ENCODE data around the gene CHI3L1.

CHI3L1 gene

DNA sequence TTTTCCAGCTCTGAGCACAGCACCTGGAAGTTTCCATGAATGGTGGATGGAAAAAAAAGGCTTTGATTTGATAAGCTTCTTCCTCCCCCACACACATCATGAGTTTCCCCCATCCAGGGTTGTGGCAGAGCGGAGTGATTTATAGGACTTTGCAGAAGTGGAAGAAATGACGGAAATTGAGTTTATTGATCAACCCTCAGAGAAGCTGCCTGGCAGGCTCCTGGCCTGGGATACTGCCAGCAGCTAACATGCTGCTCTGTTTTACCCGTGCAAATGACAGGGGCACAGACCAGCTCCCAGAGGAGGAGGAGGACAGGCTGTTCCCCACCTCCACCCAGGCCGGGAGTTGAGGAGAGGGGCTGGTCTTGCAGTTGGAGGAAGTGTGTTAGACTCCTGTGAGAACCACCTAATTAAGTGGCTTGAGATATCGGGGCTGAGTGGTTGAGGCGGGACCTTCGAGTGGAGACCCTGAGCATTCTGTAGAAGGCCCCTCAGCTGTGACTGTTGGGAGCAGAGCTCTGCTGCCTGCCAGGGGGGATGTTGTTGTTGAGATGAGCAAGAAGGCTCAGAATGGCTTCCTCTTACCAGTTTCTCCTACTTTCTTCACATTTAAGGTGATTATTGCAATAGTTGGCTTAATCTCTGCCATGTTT lies 37.2 kb downstream of the CHI3L1 start:
- DNase-seq: peak; percentile 22

DNA sequence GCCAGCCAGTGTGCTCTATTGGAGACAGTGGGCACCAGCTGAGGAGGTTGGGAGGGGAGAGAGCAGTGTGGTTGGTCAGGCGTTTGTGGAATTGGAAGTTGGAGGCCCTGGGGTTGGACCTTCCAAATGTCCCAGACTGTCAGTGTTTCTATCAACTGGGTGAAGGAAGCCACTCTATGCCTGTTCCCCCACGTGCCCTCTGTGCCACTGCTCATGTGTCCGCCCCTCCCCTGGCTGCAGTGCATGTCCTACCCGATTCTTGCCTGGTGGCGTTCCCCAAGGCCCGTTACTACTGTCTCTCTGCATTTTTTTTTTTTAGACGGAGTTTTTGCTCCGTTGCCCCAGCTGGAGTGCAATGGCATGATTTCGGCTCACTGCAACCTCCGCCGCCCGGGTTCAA lies 37.9 kb downstream of the CHI3L1 start:
- no peak for DNase-seq

DNA sequence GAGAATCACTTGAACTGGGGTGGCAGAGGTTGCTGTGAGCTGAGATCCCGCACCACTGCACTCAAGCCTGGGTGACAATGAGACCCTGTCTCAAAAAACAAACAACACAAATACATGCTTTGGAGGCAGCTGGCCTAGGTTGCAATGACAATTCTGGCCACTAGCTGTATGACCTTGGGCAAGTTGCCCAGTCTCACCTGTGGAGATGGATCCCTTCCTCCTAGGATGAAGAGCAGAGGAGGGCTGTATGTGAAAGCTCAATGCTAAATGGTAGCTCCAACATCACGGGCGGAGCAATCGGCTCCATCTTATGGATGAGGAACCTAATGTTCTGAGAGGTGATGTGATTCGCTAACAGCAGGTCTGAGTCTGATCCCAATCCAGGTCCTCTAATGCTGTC lies 38.4 kb downstream of the CHI3L1 start:
- no peak for DNase-seq

DNA sequence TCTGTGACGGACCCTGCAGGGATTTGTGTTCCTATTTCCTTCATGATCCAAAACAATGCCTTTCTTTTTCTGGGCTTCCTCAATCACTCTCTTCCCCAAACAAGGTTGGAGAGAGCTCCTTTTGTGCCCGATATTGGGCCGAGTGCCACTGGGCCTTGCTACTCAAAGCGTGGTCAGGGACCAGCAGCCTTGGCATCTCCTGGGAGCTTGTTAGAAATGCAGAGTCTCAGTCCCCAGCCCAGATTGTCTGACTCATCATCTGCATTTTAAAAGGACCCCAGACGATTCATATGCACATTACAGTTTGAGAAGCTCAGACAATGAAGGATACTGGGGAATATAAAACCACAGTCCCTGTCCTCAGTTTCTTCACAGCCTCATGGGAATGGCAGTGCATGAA lies 39.1 kb downstream of the CHI3L1 start:
- no peak for DNase-seq

DNA sequence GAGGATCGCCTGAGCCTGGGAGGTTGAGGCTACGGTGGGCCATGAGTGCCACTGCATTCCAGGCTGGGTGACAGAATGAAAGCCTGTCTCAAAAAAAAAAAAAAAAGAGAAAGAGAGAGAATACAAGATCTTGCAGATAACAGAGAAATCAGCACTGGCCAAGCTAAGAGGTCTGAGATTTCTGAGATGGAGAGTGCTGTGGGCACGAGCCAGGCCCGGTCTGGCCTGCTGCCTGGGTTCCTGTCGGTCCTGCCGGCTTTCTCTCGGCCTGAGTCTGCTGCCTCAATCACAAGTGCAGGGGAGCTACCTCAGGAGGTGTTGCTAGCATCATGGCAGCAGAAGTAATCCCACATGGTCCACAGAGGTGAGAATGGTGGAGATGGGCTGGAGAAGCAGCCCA lies 40.0 kb downstream of the CHI3L1 start:
- no peak for DNase-seq

DNA sequence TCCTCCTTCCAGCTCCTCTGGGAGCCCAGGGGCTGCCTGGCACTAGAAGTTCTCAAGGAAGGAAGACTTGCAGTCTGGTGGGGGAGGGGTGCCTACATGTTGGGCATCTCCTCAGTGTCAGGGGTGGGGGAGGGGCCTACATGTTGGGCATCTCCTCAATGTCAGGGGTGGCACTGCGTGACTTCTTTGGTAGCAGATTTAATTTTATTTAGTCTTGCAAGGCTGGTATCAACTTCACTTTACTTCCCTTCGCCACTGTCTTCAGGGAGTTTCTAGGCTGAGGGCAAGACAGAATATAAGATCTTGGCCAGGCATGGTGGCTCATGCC lies 40.5 kb downstream of the CHI3L1 start:
- DNase-seq: no peak

DNA sequence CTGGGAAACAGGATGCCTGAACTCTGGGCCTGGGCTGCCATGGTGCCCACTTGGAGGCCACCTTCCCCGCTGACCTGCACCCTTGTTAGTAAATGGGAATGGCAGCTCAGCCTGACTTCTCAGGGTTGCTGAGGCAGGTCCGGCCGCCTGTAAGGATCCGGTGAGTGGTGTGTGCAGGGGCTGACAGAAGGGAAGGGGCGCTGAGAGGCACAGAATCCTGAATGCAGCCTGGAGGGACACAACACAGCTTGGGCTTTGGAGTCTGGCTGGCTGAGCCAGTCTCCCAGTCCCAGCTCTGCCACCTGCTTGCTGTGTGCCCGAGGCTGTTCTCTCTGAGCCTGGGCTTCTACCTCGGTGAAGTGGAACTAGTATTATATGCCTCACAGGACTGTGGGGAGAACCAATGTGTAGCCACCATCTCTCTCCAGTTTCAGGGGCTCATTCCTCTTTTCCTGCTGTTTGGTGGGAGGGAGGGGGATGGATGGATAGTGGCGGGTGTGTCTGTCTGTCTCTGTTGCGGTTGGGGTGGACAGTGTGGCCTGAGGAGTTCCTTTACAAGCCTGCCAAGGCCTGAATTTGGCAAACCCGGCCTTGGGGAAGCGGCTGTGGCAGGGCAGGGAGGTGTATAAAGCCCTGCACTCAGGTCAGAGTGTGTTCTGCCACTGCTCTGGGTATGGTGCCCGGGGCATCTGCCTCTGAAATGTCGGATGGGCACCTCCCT lies 41.0 kb downstream of the CHI3L1 start:
- no peak for DNase-seq

DNA sequence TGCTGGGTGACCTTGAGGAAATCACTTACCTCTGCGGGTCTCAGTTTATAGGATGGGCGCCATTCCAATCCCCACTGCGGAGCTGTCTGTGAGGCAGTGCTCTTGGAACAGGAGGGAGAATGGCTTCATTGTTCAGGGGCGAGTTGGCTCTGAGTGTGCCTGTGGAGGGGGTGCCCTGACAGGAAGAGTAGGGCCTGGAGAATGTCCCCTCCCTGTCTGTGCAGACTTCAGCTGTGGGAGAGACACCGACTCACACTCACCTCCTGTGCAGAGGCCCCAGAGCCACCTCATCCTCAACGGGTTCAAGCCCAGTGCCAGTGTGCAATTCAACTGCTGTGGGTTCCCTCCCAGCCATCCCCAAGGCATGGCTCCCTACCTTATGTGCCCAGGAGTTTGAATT lies 41.8 kb downstream of the CHI3L1 start:
- no peak for DNase-seq

DNA sequence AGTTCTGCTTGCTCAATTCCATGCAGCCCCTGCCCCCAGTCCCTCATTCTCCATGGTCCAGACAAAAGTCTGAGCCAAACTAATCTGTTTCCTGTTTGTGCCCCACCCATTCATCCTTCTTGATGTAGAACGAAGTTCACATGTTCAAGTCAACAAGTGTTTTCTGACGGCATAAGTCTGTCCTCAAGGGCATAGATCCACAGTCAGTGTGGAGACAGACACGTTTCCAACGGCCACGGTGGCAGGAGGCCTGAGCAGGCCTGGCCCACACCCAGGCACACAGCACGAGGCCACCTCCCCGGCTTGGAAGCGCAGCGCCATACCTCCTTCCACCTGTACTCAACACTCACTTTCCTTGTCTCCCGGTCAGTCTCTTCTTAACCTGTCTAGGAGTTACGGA lies 42.9 kb downstream of the CHI3L1 start:
- no peak for DNase-seq

DNA sequence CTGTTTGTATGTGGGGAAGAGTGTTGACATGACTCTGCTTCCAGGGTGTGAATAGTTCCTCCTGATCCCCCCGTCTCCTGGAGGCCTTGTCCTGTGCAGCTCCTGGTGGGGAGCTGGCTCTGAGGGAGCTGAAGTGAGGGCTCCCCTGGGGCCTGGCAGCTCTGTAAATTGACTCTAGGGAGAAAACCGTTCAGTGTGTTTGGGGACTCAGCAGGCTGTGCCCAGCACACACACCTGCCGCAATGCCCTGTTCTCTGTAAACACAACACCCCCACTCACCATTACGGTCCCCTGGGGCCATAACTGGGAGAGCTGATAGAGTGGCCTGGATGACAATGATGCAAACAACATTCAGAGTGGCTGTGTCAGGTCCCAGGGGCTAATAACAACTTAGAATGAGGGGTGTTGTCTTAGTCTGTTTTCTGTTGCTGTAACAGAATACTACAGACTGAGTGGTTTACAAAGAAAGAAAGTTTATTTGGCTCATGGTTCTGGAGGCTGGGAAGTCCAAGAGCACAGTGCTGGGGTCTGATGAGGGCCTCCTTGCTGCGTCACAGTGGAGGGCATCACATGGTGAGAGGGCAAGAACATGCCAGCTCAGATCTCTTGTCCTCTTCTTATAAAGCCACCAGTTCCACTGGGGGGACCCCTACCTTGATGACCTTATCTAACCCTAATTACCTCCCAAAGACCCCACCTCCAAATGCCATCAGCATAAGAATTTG lies 43.7 kb downstream of the CHI3L1 start:
- DNase-seq: no peak

DNA sequence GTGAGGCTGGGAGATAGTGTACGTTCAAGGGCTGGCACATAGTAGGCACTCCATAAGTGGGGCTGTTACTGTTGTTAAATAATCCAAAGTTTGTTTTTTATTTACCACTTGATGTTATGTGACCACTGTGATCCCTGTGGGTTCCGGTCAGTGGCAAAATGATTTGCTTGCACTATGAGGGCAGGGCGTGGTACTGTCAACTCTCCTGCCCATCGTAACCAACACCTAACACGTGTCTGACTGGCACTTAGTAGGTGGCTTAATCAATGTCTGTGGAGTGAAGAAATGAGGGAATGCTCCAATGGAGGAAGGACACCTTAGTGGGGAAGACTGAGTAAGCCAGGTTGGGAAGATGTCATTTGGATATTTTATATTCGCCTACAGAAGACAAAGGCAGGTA lies 44.4 kb downstream of the CHI3L1 start:
- no peak for DNase-seq

DNA sequence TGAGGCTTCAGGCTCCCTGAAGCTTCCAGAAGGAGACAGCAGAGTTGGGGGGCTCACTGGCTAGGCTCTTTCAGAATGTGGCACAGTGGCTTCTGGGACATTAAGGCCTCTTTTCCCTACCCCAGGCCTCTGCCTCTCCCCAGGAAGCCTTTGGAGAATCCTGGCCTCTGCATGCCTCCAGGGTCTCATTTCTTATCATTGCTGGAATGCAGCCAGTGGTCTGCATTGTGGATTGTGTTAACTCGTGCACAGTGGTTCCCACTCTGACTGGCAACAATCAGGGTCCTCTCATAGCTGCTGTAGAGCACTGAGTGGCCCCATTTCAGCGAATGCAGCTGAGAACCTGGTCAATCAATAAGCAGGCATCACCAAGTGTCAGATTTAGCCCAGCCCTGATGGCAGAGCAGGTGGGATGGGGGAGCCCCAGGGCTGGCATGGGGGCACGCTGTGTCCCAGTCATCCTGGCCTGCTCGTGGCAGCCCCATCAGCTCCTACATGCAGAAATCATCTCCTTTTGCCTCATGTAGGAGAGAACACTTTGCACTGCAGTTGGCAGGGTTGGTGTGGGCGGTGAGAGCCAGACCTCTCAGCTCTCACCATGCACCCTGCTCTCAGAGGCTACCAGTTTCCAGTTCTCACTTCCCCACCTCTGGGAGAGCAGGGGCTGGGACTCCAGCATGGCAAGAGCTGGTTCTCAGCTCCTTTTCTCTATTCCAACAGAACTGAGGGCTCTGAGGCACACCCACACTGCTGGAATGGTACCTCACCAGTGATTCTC lies 45.6 kb downstream of the CHI3L1 start:
- DNase-seq: peak; percentile 45

DNA sequence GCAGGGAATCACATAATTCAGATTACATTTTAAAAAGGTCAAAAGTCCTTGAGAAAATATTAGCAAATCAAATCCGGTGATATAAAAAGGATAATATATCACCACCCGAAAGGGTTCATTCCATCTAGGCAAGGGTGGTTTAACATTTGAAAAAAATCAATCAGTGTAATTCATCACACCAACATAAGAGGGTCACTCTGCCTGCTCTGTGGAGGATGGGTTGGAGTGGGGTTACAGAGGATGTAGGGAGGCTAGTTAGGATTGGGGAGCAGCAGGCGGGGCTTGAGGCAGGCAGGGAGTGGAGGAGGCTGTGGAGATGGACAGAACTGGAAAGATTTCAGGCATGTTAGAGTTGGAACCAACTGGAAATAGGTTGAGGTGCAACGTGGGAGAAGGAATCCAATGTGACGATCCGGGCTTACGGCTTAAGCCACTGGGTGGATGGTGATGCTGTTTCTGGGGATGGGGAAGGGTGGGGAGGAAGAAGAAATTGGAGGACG lies 46.5 kb downstream of the CHI3L1 start:
- no peak for DNase-seq

DNA sequence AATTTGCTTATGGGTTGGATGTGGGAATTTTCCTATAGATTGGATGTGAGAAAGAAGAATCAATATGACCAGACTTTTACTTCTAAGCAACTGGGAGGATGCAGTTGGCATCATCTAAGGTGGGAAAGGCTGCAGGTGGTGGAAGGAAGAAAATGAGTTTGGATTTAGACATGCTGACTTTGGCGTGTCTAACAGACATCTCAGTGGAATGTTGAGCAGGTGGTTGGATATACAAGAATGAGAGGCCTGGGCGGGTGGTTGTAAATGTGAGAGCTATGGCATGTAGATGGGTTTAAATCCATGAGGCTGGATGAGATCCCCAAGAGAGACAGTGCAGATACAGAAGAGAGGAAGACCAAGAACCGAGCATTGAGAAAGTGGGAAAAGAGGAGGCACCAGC lies 48.4 kb downstream of the CHI3L1 start:
- DNase-seq: no peak

DNA sequence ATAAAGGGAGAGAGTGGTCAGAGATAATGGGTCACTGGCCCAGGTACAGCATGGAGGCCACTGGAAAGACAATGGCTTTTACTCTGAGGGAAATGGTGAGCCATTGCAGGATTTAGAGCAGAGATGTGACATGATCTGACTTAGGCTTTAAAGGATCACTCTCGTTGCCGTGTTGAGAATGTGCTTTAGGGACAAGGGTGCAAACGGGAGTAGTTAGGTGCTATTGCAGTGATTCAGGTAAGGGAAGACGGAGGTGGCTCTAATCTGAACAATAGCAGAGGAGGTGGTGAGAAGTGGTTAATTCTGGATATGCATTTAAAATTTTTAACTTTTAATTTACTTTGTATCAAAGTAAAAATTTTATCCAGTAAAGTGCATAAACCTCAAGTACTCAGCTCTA lies 49.2 kb downstream of the CHI3L1 start:
- DNase-seq: no peak

DNA sequence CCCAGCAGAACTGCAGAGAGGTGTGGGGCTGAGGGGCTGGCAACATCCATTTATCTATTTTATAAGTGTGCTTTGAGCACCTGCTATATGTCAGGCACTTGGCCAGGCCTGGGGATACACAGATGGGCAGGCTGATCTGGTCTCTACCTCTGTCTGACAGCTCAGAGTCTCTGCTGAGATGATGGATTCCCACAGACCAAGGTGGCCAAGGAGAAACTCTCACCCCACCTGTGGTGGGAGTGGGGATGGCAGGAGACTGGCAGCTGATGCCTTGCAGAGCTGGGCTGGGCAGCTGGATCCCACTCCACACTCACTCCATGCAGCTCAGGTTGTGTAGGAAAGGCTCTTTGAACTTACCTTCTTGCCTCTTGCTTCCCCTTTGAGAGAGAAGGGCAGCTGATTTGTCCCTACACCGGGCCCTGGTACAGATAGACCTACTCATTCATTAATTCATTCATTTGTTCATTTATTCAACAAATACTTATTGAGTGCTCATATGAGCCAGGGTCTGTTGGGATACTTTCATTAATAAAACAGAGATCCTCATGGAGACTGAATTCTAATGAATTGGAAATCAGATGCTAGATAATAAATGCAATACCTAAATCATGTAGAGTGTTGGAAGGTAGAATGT lies 50.0 kb downstream of the CHI3L1 start:
- DNase-seq: no peak

DNA sequence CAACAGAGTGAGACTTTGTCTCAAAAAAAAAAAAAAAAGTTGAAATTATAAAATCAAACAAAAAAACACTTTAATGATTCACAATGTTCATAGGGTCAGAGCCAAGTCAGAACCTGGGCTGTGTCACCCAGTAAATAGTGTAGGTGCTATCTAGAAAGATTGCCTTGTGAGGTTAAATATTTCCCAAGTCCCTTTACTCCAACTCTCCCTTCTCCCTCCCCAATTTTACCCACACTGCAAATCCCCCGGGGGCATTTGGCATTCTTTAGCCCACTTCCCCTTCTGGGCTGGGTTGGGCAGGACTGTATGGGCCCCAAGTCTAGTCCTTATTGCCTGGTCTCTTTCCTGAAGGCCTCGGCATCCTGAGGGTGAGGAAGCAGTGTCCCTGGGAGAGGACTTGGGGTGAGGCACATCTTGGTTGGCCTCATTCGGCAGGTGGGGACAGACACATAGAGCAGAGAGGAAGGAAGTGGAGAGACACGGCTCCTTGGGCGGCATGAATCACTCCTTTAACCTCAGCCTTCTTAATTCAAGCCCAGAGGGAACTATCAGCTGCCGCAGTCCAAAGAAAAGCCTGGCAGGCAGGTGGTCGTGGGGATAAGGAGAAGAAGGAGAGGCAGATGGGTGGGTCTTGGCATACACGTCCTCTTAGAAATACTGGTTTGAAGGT lies 50.7 kb downstream of the CHI3L1 start:
- peak; percentile 72 for DNase-seq

DNA sequence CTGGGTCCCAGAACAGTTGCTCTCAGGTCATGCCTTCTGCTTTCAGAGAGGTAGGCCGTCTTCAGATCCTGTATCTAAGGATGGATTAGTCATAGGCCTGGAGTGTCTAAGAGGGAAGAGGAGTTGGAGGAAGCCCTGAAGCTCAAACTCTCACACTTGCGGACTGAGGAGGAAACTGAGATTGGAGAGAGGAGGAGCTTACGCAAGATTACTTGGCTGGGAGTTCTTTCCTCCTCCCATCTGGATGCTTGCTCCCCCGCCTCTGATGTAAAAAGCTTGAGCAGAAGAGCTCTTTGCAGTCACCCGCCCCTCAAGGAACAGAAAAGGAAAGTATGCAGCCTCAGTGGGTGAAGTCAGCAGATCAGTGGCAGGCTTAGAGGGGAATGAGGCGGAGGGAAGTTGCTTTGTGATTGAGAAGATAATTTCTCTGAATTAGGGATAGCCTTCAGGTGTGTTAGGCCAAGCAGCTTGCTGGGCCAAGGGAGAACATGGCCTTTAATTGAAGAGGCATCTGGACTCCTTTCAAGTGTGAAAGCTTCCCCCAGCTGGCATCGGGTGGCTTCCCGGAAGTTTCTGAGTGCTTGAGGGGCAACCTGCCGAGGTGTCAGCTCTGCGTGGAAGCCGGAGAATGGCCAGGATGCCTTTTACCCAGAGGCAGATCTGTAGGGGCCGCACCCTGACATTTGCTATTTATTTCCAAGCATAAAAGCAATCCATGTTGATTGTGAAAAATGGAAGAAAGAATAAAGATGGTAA lies 52.4 kb downstream of the CHI3L1 start:
- DNase-seq: peak; percentile 92

DNA sequence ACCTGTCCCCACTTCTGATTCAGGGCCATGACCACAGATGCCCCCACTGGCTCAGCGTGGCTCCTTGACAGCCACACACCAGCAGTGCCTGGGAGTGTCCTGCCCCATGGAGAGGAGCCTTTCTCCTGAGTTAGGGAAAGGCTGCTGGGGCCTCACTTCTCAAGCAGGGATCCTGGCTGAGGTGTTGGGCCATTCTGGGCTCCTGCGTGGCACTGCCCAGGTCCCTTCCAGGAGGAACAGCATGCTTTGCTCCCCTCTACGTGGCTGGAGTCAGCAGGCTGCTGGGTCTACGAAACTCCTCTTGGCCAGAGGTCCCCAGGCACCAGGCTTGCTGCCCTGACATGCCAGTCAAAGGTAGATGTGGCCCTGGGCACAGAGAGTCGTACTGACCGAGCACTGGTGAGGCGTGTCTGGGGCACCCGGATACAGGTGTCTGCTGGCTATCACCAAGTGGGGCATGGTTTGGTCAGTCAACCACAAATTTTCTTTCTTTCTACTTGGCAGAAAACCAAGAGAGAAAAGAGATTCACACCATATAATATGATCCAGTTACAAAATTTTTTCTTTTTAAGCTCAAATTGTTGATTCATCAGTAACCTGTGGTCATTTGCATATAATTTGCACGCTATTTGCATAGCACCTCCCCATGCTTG lies 54.8 kb downstream of the CHI3L1 start:
- no peak for DNase-seq

DNA sequence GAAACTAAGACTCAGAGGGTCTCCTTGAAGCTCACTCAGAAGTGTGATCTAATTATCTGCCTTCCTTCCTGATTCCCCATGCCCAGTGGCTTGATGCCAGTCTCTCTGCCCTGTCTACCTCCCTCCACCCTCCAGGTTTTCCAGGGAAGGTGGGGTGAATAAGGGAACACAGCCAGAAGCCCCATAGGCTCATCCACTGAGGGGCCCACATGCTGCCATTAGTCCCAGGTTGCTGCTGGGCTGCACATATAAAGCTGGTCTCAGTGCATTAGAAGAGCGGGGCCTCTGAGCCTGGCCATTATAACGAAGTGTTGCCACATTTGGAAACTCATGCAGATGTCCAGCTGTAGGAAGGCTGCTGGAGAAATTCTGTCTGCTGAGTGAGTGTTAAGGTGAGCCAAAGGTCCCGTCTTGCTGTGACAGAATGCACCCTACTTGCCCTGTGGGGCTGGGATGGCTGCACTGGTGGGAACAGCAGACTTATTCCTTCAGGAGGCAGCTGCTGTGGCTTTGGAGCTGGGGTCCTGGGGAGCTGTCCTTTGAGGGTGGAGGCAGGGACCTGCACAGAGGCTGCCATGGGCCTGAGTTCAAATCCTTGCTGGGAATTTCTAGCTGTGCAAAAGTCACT lies 56.0 kb downstream of the CHI3L1 start:
- DNase-seq: no peak
